ENCODE measurements around the gene P4HA2. TPM values are rescaled to one million over a fixed set of nuclear protein-coding genes. Genes with fewer than 3 reads are reported as not detected.

P4HA2 gene
- total and polyA plus RNA-seq, 2 donors (not counting 3 experiments of a cell fraction or from before 2014, with no cell fraction given), result 37.6 to 58.7 TPM

GRCh38 chr5:132222649-132223038 is 5.0 kb downstream of the P4HA2 start:
- no peaks in the 10 kb centered on the region for H4K20me1 ChIP-seq (replicated peaks; ENCODE audit: control insufficient read depth, extremely low read depth, insufficient read depth, low read length)

More at GRCh38 chr5:132222649-132223038, 5.0 kb downstream of the P4HA2 start:
- no peak for FAIRE-seq
- no peak overlapping the region for H3K27ac ChIP-seq (ENCODE audit: insufficient read depth, low read depth, low read length)
- H3K4me3 ChIP-seq (replicated peaks in 1 of 3; ENCODE audit: insufficient read depth in 1 of 3, low read depth in 1 of 3, low read length in 3 of 3), result no peak overlapping the region
- CTCF ChIA-PET, result interaction anchor here (1.2 to 3.5 kb wide), 2 partner anchors 14 to 15 kb away, joined by 4 to 19 read pairs; no protein-coding TSS in a partner anchor
- H3K9ac ChIP-seq (replicated peaks; ENCODE audit: extremely low read depth, insufficient read depth, low read length), result no peak overlapping the region
- no peaks in the 10 kb centered on the region for H3K79me2 ChIP-seq (ENCODE audit: control insufficient read depth, insufficient read depth, low read length)
- no peak overlapping the region for H2AFZ ChIP-seq (ENCODE audit: low read depth, low read length)
- H3K9me3 ChIP-seq (replicated peaks; ENCODE audit: control insufficient read depth, insufficient read depth, low read length), result no peaks in the 10 kb centered on the region
- no peaks in the 10 kb centered on the region for H3K9me1 ChIP-seq (replicated peaks; ENCODE audit: control insufficient read depth, extremely low read depth, insufficient read depth, low read length)
- H3K4me1 ChIP-seq (ENCODE audit: control insufficient read depth, extremely low read depth, insufficient read depth, low read length), result no peaks in the 10 kb centered on the region
- H3K27me3 ChIP-seq (ENCODE audit: control insufficient read depth in 2 of 2, insufficient read depth in 2 of 2, low read length in 2 of 2), result no peaks in the 10 kb centered on the region
- peaks cover 0 to 2% of the 10 kb centered on the region in 2 experiments for H3K36me3 ChIP-seq (ENCODE audit: control insufficient read depth in 2 of 2, extremely low read depth in 1 of 2, insufficient read depth in 2 of 2, low read length in 2 of 2)
- DNase-seq (ENCODE audit: low read depth, low spot score), result no peak
- POLR2A ChIA-PET, result no interaction called here
- intact Hi-C loops (cut with micrococcal nuclease), result no loop called here
- BruUV-seq (replicated peaks), result no TSS peak
- TF ChIP-seq GATA2 (IDR thresholded peaks at IDR 0.05; ENCODE audit: insufficient read depth, insufficient read length, low read depth, low read length), result no peak
- TF ChIP-seq MAX (IDR thresholded peaks at IDR 0.05; ENCODE audit: insufficient read depth, insufficient read length), result no peak
- TF ChIP-seq CTCF (IDR thresholded peaks at IDR 0.05; ENCODE audit: extremely low read depth in 1 of 2, insufficient read depth in 1 of 2, low read depth in 1 of 2, low read length in 2 of 2), result no peak
- no peak for TF ChIP-seq MYC (IDR thresholded peaks at IDR 0.05; ENCODE audit: low read depth, low read length)
- no peak for TF ChIP-seq EZH2 (IDR thresholded peaks at IDR 0.05; ENCODE audit: borderline replicate concordance, low read depth, low read length, severe bottlenecking)
- no peak for TF ChIP-seq POLR2AphosphoS5 (IDR thresholded peaks at IDR 0.05; ENCODE audit: insufficient read depth, low read depth, low read length)
- no peak for TF ChIP-seq POLR2A (IDR thresholded peaks at IDR 0.05; ENCODE audit: low read depth, low read length)
- no peak for TF ChIP-seq FOS (IDR thresholded peaks at IDR 0.05; ENCODE audit: borderline replicate concordance, insufficient read depth, low read length)
- TF ChIP-seq JUN (IDR thresholded peaks at IDR 0.05; ENCODE audit: borderline replicate concordance, insufficient read depth, insufficient read length, low read depth), result no peak
- H3K4me2 ChIP-seq (ENCODE audit: insufficient read depth, low read length), result no peak overlapping the region
- dilution Hi-C loops (cut with MboI; ENCODE audit: extremely low pct_ligation_motif_present, low sequenced_read_pairs), result no loop called here

Measured in endothelial cell of umbilical vein (primary cell).